WTC11 (cell line): ENCODE data around the gene KIAA0232. TPM values are rescaled to one million over a fixed set of nuclear protein-coding genes. Genes with fewer than 3 reads are reported as not detected.

ENCODE experiments used
- ATAC-seq: fragments of 200-7000 bp; cut with Tn5 transposase; 2 replicates; pipeline ENCODE4 v1.10.0; 2021; ENCODE audit warnings: mild to moderate bottlenecking, moderate library complexity
- CTCF ChIA-PET: fragments of 300-600 bp; sonication (Branson Sonifier 250); formaldehyde crosslinking; loops from one replicate; lab custom pipeline; 2021; ENCODE audit warnings: antibody characterized with exemption; lab: Charles Lee
- POLR2A ChIA-PET: fragments of 350-600 bp; sonication (Branson Sonifier 250); formaldehyde crosslinking; loops from one replicate; lab custom pipeline; 2021; ENCODE audit warnings: antibody characterized with exemption; lab: Charles Lee
- DNase-seq: peaks from one replicate; pipeline ENCODE4 v3.0.0; 2021; ENCODE audit warnings: low spot score
- H3K27ac Mint-ChIP-seq: 2 replicates; pipeline ENCODE4 v1.8.0; 2021; ENCODE audit warnings: mixed read lengths
- H3K27me3 Mint-ChIP-seq: 2 replicates; pipeline ENCODE4 v1.8.0; 2021; ENCODE audit warnings: low read depth, mild to moderate bottlenecking, moderate library complexity, mixed read lengths
- H3K36me3 Mint-ChIP-seq: 2 replicates; pipeline ENCODE4 v1.8.0; 2021; ENCODE audit warnings: mixed read lengths
- H3K4me1 Mint-ChIP-seq: 2 replicates; pipeline ENCODE4 v1.8.0; 2022; ENCODE audit warnings: mixed read lengths
- H3K4me3 Mint-ChIP-seq: 2 replicates; pipeline ENCODE4 v1.8.0; 2021; ENCODE audit warnings: mild to moderate bottlenecking, moderate library complexity, mixed read lengths
- H3K9me3 Mint-ChIP-seq: 2 replicates; pipeline ENCODE4 v1.8.0; 2021; ENCODE audit warnings: mixed read lengths
- AR ChIP-seq: fragments of 250-450 bp; sonication (Bioruptor Pico); IDR thresholded peaks from 2 replicates; pipeline ENCODE4 v1.9.0; 2021; ENCODE audit warnings: mild to moderate bottlenecking
- ARID4B ChIP-seq: sonication (generic); formaldehyde crosslinking; IDR thresholded peaks from 2 replicates; pipeline ENCODE4 v1.8.0; 2023; ENCODE audit warnings: missing genetic modification reagents, mild to moderate bottlenecking, borderline replicate concordance
- ERG ChIP-seq: fragments of 250-450 bp; sonication (Bioruptor Pico); IDR thresholded peaks from 2 replicates; pipeline ENCODE4 v1.8.0; 2021; ENCODE audit warnings: mild to moderate bottlenecking
- GRHL2 ChIP-seq: fragments of 250-450 bp; sonication (Bioruptor Pico); IDR thresholded peaks from 2 replicates; pipeline ENCODE4 v1.8.0; 2022; ENCODE audit warnings: mild to moderate bottlenecking, moderate library complexity; ENCODE audit not compliant: insufficient replicate concordance, severe bottlenecking
- IRF2 ChIP-seq: sonication (generic); formaldehyde crosslinking; IDR thresholded peaks from 2 replicates; pipeline ENCODE4 v1.8.0; 2022; ENCODE audit warnings: low read depth, missing genetic modification reagents, borderline replicate concordance
- JAZF1 ChIP-seq: fragments of 250-450 bp; sonication (Bioruptor Pico); IDR thresholded peaks from 2 replicates; pipeline ENCODE4 v1.9.0; 2021; ENCODE audit warnings: moderate library complexity, mild to moderate bottlenecking, inconsistent platforms
- NFE2L1 ChIP-seq: sonication (generic); formaldehyde crosslinking; IDR thresholded peaks from 2 replicates; pipeline ENCODE4 v1.8.1; 2023; ENCODE audit warnings: missing genetic modification reagents
- RELA ChIP-seq: sonication (generic); formaldehyde crosslinking; IDR thresholded peaks from 2 replicates; pipeline ENCODE4 v1.8.1; 2022; ENCODE audit warnings: missing genetic modification reagents, mild to moderate bottlenecking, borderline replicate concordance
- RORB ChIP-seq: fragments of 250-450 bp; sonication (Bioruptor Pico); IDR thresholded peaks from 2 replicates; pipeline ENCODE4 v1.9.0; 2021; ENCODE audit warnings: mild to moderate bottlenecking
- USF1 ChIP-seq: sonication (generic); formaldehyde crosslinking; IDR thresholded peaks from 2 replicates; pipeline ENCODE4 v1.8.0; 2022; ENCODE audit warnings: mild to moderate bottlenecking, missing genetic modification reagents
- ZMAT4 ChIP-seq: fragments of 250-450 bp; sonication (Bioruptor Pico); IDR thresholded peaks from 2 replicates; pipeline ENCODE4 v1.9.0; 2021; ENCODE audit warnings: mild to moderate bottlenecking
- ZNF121 ChIP-seq: sonication (generic); formaldehyde crosslinking; IDR thresholded peaks from 2 replicates; pipeline ENCODE4 v1.8.0; 2023; ENCODE audit warnings: missing genetic modification reagents
- ZNF263 ChIP-seq: sonication (generic); formaldehyde crosslinking; IDR thresholded peaks from 2 replicates; pipeline ENCODE4 v1.8.1; 2022; ENCODE audit warnings: low read depth, mild to moderate bottlenecking, moderate library complexity, missing genetic modification reagents
- ZNF281 ChIP-seq: sonication (generic); formaldehyde crosslinking; IDR thresholded peaks from 2 replicates; pipeline ENCODE4 v1.8.0; 2023; ENCODE audit warnings: mild to moderate bottlenecking, missing genetic modification reagents
- ZNF423 ChIP-seq: fragments of 250-450 bp; sonication (Bioruptor Pico); IDR thresholded peaks from 2 replicates; pipeline ENCODE4 v2.1.2; 2022; ENCODE audit warnings: mild to moderate bottlenecking, moderate library complexity
- total RNA-seq: library from RNA; stranded (reverse); gene quantifications from 3 replicates; pipeline ENCODE4 v1.2.3, GENCODE V29; 2021

KIAA0232 gene
- total RNA-seq, 1 experiment from 2014 or later: 23.2 TPM

- TF ChIP-seq ERG (CRISPR knock-in tag) (no peak), GRHL2 (CRISPR knock-in tag) (no peak), ZNF423 (no peak), AR (no peak), IRF2 (CRISPR knock-in tag) (no peak), ZNF281 (CRISPR knock-in tag) (no peak), ZNF263 (CRISPR knock-in tag) (no peak), ZNF121 (CRISPR knock-in tag) (no peak), ZMAT4 (CRISPR knock-in tag) (no peak), RORB (CRISPR knock-in tag) (no peak), RELA (CRISPR knock-in tag) (no peak), JAZF1 (no peak)
Measured at GRCh38 chr4:6734165-6734786, 48.3 kb upstream of the KIAA0232 start (continued).

GRCh38 chr4:6739920-6740319 is 42.6 kb upstream of the KIAA0232 start:
- peaks cover 11% of the 10 kb centered on the region for H3K9me3 Mint-ChIP-seq
- no peak overlapping the region for H3K27ac Mint-ChIP-seq
- ATAC-seq (no peak), DNase-seq (no peak)
- no peaks in the 10 kb centered on the region for H3K36me3 Mint-ChIP-seq
- H3K27me3 Mint-ChIP-seq: no peaks in the 10 kb centered on the region
- no peak overlapping the region for H3K4me3 Mint-ChIP-seq
- no peaks in the 10 kb centered on the region for H3K4me1 Mint-ChIP-seq
- ChIA-PET POLR2A (no interaction called here), CTCF (no interaction called here)
- TF ChIP-seq ARID4B (no peak), USF1 (no peak), AR (no peak), ZNF263 (CRISPR knock-in tag) (no peak), NFE2L1 (no peak)
